OCI-LY7 (cell line): ENCODE data around the gene MCRIP2. TPM values are rescaled to one million over a fixed set of nuclear protein-coding genes. Genes with fewer than 3 reads are reported as not detected.

ENCODE experiments used
- BruUV-seq: library from RNA; stranded (reverse); fragments of 400-500 nt; replicated peaks from 2 replicates; lab custom pipeline; 2021; lab: Mats Ljungman, UMichigan
- CTCF ChIA-PET: fragments of 300-600 bp; sonication (Branson Sonifier 250); formaldehyde crosslinking; loops from one replicate; lab custom pipeline; 2022; ENCODE audit warnings: antibody characterized with exemption; ENCODE audit not compliant: unreplicated experiment; lab: Charles Lee
- POLR2A ChIA-PET: fragments of 300-600 bp; sonication (Branson Sonifier 250); formaldehyde crosslinking; loops from one replicate; lab custom pipeline; 2022; ENCODE audit warnings: antibody characterized with exemption; lab: Charles Lee
- DNase-seq: peaks from one replicate; pipeline ENCODE4 v3.0.0-alpha.2; 2015; ENCODE audit warnings: low spot score
- H2AFZ ChIP-seq: fragments of 200-600 bp; sonication (generic), shearing (Covaris generic); 2 replicates; pipeline ENCODE4 v1.6.1; 2014; ENCODE audit warnings: mild to moderate bottlenecking, antibody characterized with exemption, low read length, moderate library complexity
- H3K27ac ChIP-seq: fragments of 200-600 bp; sonication (generic); 2 replicates; pipeline ENCODE4 v1.5.1; 2014; ENCODE audit warnings: mixed run types, low read depth, mild to moderate bottlenecking, moderate library complexity, low read length, inconsistent platforms; ENCODE audit not compliant: poor library complexity, severe bottlenecking
- H3K36me3 ChIP-seq: fragments of 200-600 bp; sonication (generic); 2 replicates; pipeline ENCODE4 v1.6.1; 2014; ENCODE audit warnings: mild to moderate bottlenecking, antibody characterized with exemption, low read length, moderate library complexity, mixed read lengths; ENCODE audit not compliant: insufficient read depth
- H3K4me1 ChIP-seq: fragments of 200-600 bp; sonication (generic); 2 replicates; pipeline ENCODE4 v1.5.1; 2014; ENCODE audit warnings: mild to moderate bottlenecking, low read length; ENCODE audit not compliant: insufficient read depth, poor library complexity, severe bottlenecking
- H3K4me2 ChIP-seq: fragments of 200-600 bp; sonication (generic); 2 replicates; pipeline ENCODE4 v1.6.1; 2014; ENCODE audit warnings: mild to moderate bottlenecking, low read length
- H3K4me3 ChIP-seq: fragments of 200-600 bp; sonication (generic); 2 replicates; pipeline ENCODE4 v1.5.1; 2014; ENCODE audit warnings: mild to moderate bottlenecking, low read depth, low read length; ENCODE audit not compliant: poor library complexity, severe bottlenecking
- H3K79me2 ChIP-seq: fragments of 200-600 bp; sonication (generic); 2 replicates; pipeline ENCODE4 v1.6.1; 2016; ENCODE audit warnings: low read depth, mild to moderate bottlenecking, low read length, moderate library complexity, mixed read lengths; ENCODE audit not compliant: insufficient read depth
- H3K9me2 ChIP-seq: fragments of 200-600 bp; sonication (generic); 2 replicates; pipeline ENCODE4 v1.6.1; 2016; ENCODE audit warnings: mild to moderate bottlenecking, low read length, mixed read lengths; ENCODE audit not compliant: insufficient read depth
- H3K9me3 ChIP-seq: fragments of 200-600 bp; sonication (generic); 2 replicates; pipeline ENCODE4 v1.6.1; 2014; ENCODE audit warnings: mild to moderate bottlenecking, mixed run types, low read length, mixed read lengths
- H4K20me1 ChIP-seq: fragments of 200-600 bp; sonication (generic); 2 replicates; pipeline ENCODE4 v1.6.1; 2014; ENCODE audit warnings: mild to moderate bottlenecking, antibody characterized with exemption, low read length, moderate library complexity, mixed read lengths; ENCODE audit not compliant: insufficient read depth
- EZH2phosphoT487 ChIP-seq: fragments of 200-600 bp; sonication (generic); IDR thresholded peaks from 2 replicates; pipeline ENCODE4 v1.6.1; 2018; ENCODE audit warnings: low read depth, borderline replicate concordance, mild to moderate bottlenecking, mixed run types, antibody characterized with exemption, low read length, moderate library complexity, mixed read lengths
- intact Hi-C: fragments of 100-400 bp; cut with micrococcal nuclease; formaldehyde crosslinking; loops from one replicate; pipeline ENCODE4 v1.10.0; 2022; ENCODE audit not compliant: unreplicated experiment
- total RNA-seq, 2 experiments: library from RNA; depleted of rRNA in 1 of 2; stranded (reverse); fragments of >200 nt in 1 of 2; shearing (Covaris generic) in 1 of 2; gene quantifications; 2 replicates each; pipeline ENCODE4 v1.2.3, GENCODE V29; 2014 to 2022
- TF ChIP-seq, protein P1 (sequence below): fragments of 200-600 bp; sonication (generic); conservative IDR thresholded peaks from 2 replicates; pipeline ENCODE4 v1.5.1; 2014; ENCODE audit warnings: mild to moderate bottlenecking, antibody characterized with exemption, low read length, moderate library complexity, mixed read lengths

MCRIP2 gene
- total RNA-seq, 2 experiments from 2014 or later = 62.8 to 64.1 TPM

DNA sequence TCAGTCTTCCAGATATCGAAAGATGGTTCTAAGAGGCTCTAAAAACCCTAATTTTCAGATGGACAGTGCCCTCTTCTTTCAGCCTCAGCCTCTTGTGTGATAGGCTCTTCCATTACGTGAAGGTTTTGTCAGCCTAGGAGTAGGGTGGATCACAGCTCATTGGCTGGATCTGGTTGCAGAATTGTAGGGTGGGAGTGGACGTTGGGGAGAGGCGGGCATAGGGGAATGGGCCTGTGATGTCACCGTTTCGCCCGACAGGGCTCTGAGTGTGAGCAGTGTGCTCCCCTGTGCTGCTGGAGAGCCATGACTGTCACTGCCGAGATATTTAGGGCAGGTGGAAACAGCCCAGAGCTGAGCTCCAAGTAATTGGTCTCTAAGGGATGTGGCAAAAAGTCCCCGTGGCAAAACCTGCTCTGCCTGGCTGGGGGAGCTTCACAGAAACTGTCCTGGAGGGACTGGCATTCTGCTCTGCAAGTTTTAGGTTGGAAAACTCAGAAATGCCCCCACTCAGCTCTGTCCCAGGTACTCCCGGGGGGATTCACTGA lies 17.0 kb upstream of the MCRIP2 start:
- H3K4me3 ChIP-seq = no peak overlapping the region
- H3K4me2 ChIP-seq = no peak overlapping the region
- no peak for TF ChIP-seq EZH2phosphoT487
- TF ChIP-seq, protein P1, sequence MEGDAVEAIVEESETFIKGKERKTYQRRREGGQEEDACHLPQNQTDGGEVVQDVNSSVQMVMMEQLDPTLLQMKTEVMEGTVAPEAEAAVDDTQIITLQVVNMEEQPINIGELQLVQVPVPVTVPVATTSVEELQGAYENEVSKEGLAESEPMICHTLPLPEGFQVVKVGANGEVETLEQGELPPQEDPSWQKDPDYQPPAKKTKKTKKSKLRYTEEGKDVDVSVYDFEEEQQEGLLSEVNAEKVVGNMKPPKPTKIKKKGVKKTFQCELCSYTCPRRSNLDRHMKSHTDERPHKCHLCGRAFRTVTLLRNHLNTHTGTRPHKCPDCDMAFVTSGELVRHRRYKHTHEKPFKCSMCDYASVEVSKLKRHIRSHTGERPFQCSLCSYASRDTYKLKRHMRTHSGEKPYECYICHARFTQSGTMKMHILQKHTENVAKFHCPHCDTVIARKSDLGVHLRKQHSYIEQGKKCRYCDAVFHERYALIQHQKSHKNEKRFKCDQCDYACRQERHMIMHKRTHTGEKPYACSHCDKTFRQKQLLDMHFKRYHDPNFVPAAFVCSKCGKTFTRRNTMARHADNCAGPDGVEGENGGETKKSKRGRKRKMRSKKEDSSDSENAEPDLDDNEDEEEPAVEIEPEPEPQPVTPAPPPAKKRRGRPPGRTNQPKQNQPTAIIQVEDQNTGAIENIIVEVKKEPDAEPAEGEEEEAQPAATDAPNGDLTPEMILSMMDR = no peak
- H3K36me3 ChIP-seq = no peaks in the 10 kb centered on the region
- H2AFZ ChIP-seq = no peak overlapping the region
- no peaks in the 10 kb centered on the region for H4K20me1 ChIP-seq
- intact Hi-C loops = no loop called here
- ChIA-PET CTCF (no interaction called here), POLR2A (no interaction called here)
- no peaks in the 10 kb centered on the region for H3K9me3 ChIP-seq
- H3K9me2 ChIP-seq = no peaks in the 10 kb centered on the region
- no peak for DNase-seq
- no peak overlapping the region for H3K27ac ChIP-seq
- H3K4me1 ChIP-seq = no peaks in the 10 kb centered on the region
- no TSS peak for BruUV-seq
- no peaks in the 10 kb centered on the region for H3K79me2 ChIP-seq

DNA sequence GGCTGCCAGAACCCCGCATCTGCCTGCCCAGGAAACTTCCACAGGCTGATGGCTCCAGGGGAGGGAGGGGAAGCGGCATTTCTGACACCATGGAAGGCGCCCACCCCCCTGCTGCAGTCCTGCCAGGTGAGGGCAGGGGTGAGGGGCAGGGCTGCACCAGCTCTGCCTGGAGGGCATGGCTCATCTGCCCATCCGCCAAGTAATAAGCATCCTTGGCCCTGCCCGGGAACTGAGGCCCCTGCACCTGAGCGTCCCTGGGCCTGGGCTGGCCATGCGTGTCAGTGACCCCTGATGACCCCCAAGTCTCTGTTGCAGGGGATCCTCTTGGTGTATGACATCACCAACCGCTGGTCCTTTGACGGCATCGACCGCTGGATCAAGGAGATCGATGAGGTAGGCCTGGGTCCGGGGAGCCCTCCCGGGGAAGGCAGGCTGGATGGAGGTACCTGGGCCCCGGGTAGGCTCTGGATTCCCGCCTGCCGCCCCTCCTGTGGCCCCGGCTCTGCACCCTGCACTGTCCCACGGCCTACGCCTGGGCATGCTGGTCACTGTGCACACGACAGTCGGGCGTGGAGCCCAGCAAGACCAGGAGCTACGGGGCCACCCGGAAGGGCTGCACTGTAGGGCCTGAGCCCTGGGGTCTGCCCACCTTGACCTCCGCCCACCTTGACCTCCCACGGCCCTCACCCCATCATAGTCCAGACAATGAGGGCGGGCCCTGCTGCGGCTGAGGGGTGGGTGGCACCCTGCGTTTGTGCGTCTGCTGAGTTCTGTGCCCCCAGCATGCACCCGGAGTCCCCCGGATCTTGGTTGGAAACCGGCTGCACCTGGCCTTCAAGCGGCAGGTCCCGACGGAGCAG lies 16.3 kb upstream of the MCRIP2 start:
- no peaks in the 10 kb centered on the region for H3K9me3 ChIP-seq
- TF ChIP-seq, protein P1 = no peak
- no peak for TF ChIP-seq EZH2phosphoT487
- no peaks in the 10 kb centered on the region for H3K9me2 ChIP-seq
- no peaks in the 10 kb centered on the region for H3K79me2 ChIP-seq
- no peaks in the 10 kb centered on the region for H4K20me1 ChIP-seq
- DNase-seq = no peak
- H3K4me2 ChIP-seq = no peak overlapping the region
- CTCF ChIA-PET = no interaction called here
- no peaks in the 10 kb centered on the region for H3K36me3 ChIP-seq
- H3K4me3 ChIP-seq = no peak overlapping the region
- no TSS peak for BruUV-seq
- no peak overlapping the region for H3K27ac ChIP-seq
- intact Hi-C loops = no loop called here
- no peaks in the 10 kb centered on the region for H3K4me1 ChIP-seq
- H2AFZ ChIP-seq = no peak overlapping the region
- POLR2A ChIA-PET = no interaction called here
